Endothelial cell of umbilical vein (primary cell): ENCODE measurements around the gene TLCD3B. TPM values are rescaled to one million over a fixed set of nuclear protein-coding genes. Genes with fewer than 3 reads are reported as not detected.

Experiments used
- BruUV-seq: library from RNA; stranded (reverse); fragments of 400-500 nt; replicated peaks from 2 replicates; lab custom pipeline; 2021; lab: Mats Ljungman, UMichigan
- CTCF ChIA-PET: fragments of 300-600, 350-600 bp; sonication (Branson Sonifier 250); formaldehyde crosslinking; loops from one replicate; lab custom pipeline; 2021; ENCODE audit warnings: antibody characterized with exemption, inconsistent platforms; lab: Charles Lee
- POLR2A ChIA-PET: fragments of 300-600, 350-600 bp; sonication (Branson Sonifier 250); formaldehyde crosslinking; loops from one replicate; lab custom pipeline; 2021; ENCODE audit warnings: antibody characterized with exemption, inconsistent platforms; lab: Charles Lee
- DNase-seq: peaks from one replicate; pipeline ENCODE4 v3.0.0-alpha.2; 2011; ENCODE audit warnings: low read depth, low spot score
- FAIRE-seq: peaks from 2 replicates; lab custom pipeline; 2011; peaks lifted over from hg19 to GRCh38; lab: Jason Lieb, UNC
- H2AFZ ChIP-seq: 2 replicates; pipeline ENCODE4 v1.6.0; 2012; ENCODE audit warnings: low read depth, low read length, control low read depth, inconsistent platforms
- H3K27ac ChIP-seq: 2 replicates; pipeline ENCODE4 v1.5.1; 2011; ENCODE audit warnings: low read depth, mild to moderate bottlenecking, control low read depth, low read length, moderate library complexity; ENCODE audit not compliant: insufficient read depth
- H3K27me3 ChIP-seq, 2 experiments: 2 replicates each; pipeline versions ENCODE4 v1.6.0 to v1.6.1; 2011; ENCODE audit warnings: low read length in 2 of 2, mixed read lengths in 1 of 2; ENCODE audit not compliant: control insufficient read depth in 2 of 2, insufficient read depth in 2 of 2
- H3K36me3 ChIP-seq, 2 experiments: 2 replicates in 1 of 2; 3 replicates in 1 of 2; pipeline ENCODE4 v1.5.1; 2011; ENCODE audit warnings: low read length in 2 of 2, mild to moderate bottlenecking in 1 of 2, moderate library complexity in 1 of 2; ENCODE audit not compliant: control insufficient read depth in 2 of 2, insufficient read depth in 2 of 2; ENCODE audit errors: extremely low read depth in 1 of 2
- H3K4me1 ChIP-seq: 3 replicates; pipeline ENCODE4 v1.5.1; 2011; ENCODE audit warnings: mild to moderate bottlenecking, low read length; ENCODE audit not compliant: control insufficient read depth, insufficient read depth; ENCODE audit errors: extremely low read depth
- H3K4me2 ChIP-seq: 2 replicates; pipeline ENCODE4 v1.6.1; 2011; ENCODE audit warnings: low read length, control low read depth, mixed read lengths; ENCODE audit not compliant: insufficient read depth
- H3K4me3 ChIP-seq, 3 experiments: fragments of 200-600 bp in 1 of 3; sonication (generic), shearing (Covaris generic) in 1 of 3; replicated peaks in 1 of 3; 2 replicates each; pipeline ENCODE4 v1.5.1; 2011 to 2016; ENCODE audit warnings: control low read depth in 3 of 3, low read length in 3 of 3, mild to moderate bottlenecking in 2 of 3, inconsistent platforms in 1 of 3, low read depth in 1 of 3, moderate library complexity in 1 of 3; ENCODE audit not compliant: insufficient read depth in 1 of 3
- H3K79me2 ChIP-seq: 2 replicates; pipeline ENCODE4 v1.6.0; 2012; ENCODE audit warnings: low read length, inconsistent platforms; ENCODE audit not compliant: control insufficient read depth, insufficient read depth
- H3K9ac ChIP-seq: replicated peaks from 2 replicates; pipeline ENCODE3; 2011; ENCODE audit warnings: low read length, control low read depth; ENCODE audit not compliant: insufficient read depth; ENCODE audit errors: extremely low read depth
- H3K9me1 ChIP-seq: replicated peaks from 3 replicates; pipeline ENCODE4 v1.6.0; 2011; ENCODE audit warnings: mild to moderate bottlenecking, low read length; ENCODE audit not compliant: control insufficient read depth, insufficient read depth; ENCODE audit errors: extremely low read depth
- H3K9me3 ChIP-seq: replicated peaks from 2 replicates; pipeline ENCODE4 v1.5.1; 2012; ENCODE audit warnings: low read length, inconsistent platforms; ENCODE audit not compliant: control insufficient read depth, insufficient read depth
- H4K20me1 ChIP-seq: replicated peaks from 2 replicates; pipeline ENCODE3; 2011; ENCODE audit warnings: mild to moderate bottlenecking, low read length; ENCODE audit not compliant: control insufficient read depth, insufficient read depth; ENCODE audit errors: extremely low read depth
- CTCF ChIP-seq, 2 donors: IDR thresholded peaks; 1 replicate in 1 of 2; 2 replicates in 1 of 2; pipeline ENCODE4 v1.5.1; 2011; ENCODE audit warnings: low read length in 2 of 2, mild to moderate bottlenecking in 2 of 2, moderate library complexity in 2 of 2, control low read depth in 1 of 2, inconsistent platforms in 1 of 2, low read depth in 1 of 2; ENCODE audit not compliant: insufficient read depth in 1 of 2; ENCODE audit errors: extremely low read depth in 1 of 2
- EZH2 ChIP-seq: IDR thresholded peaks from 2 replicates; pipeline ENCODE4 v1.6.1; 2012; ENCODE audit warnings: borderline replicate concordance, low read depth, mild to moderate bottlenecking, moderate library complexity, low read length, inconsistent platforms; ENCODE audit not compliant: severe bottlenecking
- FOS ChIP-seq: IDR thresholded peaks from 2 replicates; pipeline ENCODE4 v1.6.1; 2011; ENCODE audit warnings: mild to moderate bottlenecking, low read length, moderate library complexity, borderline replicate concordance; ENCODE audit not compliant: insufficient read depth
- GATA2 ChIP-seq: IDR thresholded peaks from 2 replicates; pipeline ENCODE4 v1.7.0; 2011; ENCODE audit warnings: low read depth, mild to moderate bottlenecking, moderate library complexity, mixed read lengths, low read length; ENCODE audit not compliant: insufficient read length, insufficient read depth
- JUN ChIP-seq: IDR thresholded peaks from 2 replicates; pipeline ENCODE4 v1.6.1; 2011; ENCODE audit warnings: borderline replicate concordance, low read depth; ENCODE audit not compliant: insufficient read length, insufficient read depth
- MAX ChIP-seq: IDR thresholded peaks from 2 replicates; pipeline ENCODE4 v1.6.1; 2011; ENCODE audit not compliant: insufficient read depth, insufficient read length
- MYC ChIP-seq: IDR thresholded peaks from one replicate; pipeline ENCODE4 v1.6.1; 2011; ENCODE audit warnings: mild to moderate bottlenecking, low read depth, low read length
- POLR2A ChIP-seq: IDR thresholded peaks from 2 replicates; pipeline ENCODE4 v1.6.1; 2012; ENCODE audit warnings: low read depth, mild to moderate bottlenecking, control low read depth, low read length
- POLR2AphosphoS5 ChIP-seq: IDR thresholded peaks from 2 replicates; pipeline ENCODE4 v1.6.1; 2012; ENCODE audit warnings: low read depth, mild to moderate bottlenecking, control low read depth, low read length, moderate library complexity; ENCODE audit not compliant: insufficient read depth
- dilution Hi-C: fragments of 300-500 bp; cut with MboI; formaldehyde crosslinking; loops from one replicate; pipeline ENCODE4 v1.15.0; 2019; ENCODE audit warnings: low sequenced_read_pairs; ENCODE audit not compliant: extremely low pct_ligation_motif_present
- intact Hi-C: fragments of 100-400 bp; cut with micrococcal nuclease; formaldehyde crosslinking; loops from one replicate; pipeline ENCODE4 v1.10.0; 2022
- polyA plus RNA-seq, 4 experiments: library from polyadenylated mRNA; depleted of rRNA in 3 of 4; stranded (reverse) in 3 of 4; unstranded in 1 of 4; fragments of >200 nt; gene quantifications; 2 replicates each; pipeline versions ENCODE4 v1.2.1 to v1.2.3, GENCODE V29; 2011 to 2012; ENCODE audit warnings: missing spikeins in 1 of 4
- total RNA-seq: library from RNA; stranded (reverse); gene quantifications from 2 replicates; pipeline ENCODE4 v1.2.3, GENCODE V29; 2021

Gene TLCD3B
- total and polyA plus RNA-seq, 2 donors (not counting 3 experiments of a cell fraction or from before 2014, with no cell fraction given) = 0.37 to 0.86 TPM

- peak overlapping the region; percentile 29 for H3K4me2 ChIP-seq
- DNase-seq (peak; percentile 75), FAIRE-seq (peak; percentile 96)
- H3K9me1 ChIP-seq = no peaks in the 10 kb centered on the region
- TF ChIP-seq MYC = no peak
- peak; percentile 25 for TF ChIP-seq POLR2A
- TF ChIP-seq EZH2 = no peak
- TF ChIP-seq CTCF (IDR thresholded peaks at IDR 0.05; ENCODE audit: extremely low read depth in 1 of 2, insufficient read depth in 1 of 2, low read depth in 1 of 2, low read length in 2 of 2) = no peak
- peak; percentile 24 for TF ChIP-seq POLR2AphosphoS5
- peak; percentile 46 for TF ChIP-seq JUN
- TF ChIP-seq FOS = peak; percentile 78
- TF ChIP-seq GATA2 = no peak
- no peak for TF ChIP-seq MAX
- POLR2A ChIA-PET = interaction anchor here (0.6 to 1.2 kb wide), 2 partner anchors 14 to 483 kb away, joined by 3 to 8 read pairs; partner anchors contain the start of genes ALDOA and ZNF747
- H4K20me1 ChIP-seq = no peaks in the 10 kb centered on the region
- intact Hi-C loops (loop anchor here (2.0 kb wide), 2 partner anchors 13 to 41 kb away; partner anchors contain the start of gene ALDOA), dilution Hi-C loops (no loop called here)
- H3K4me1 ChIP-seq = peaks cover 35% of the 10 kb centered on the region
- peak overlapping the region; percentile 65 for H3K9ac ChIP-seq
- H3K27ac ChIP-seq = peak overlapping the region; percentile 80
- CTCF ChIA-PET = interaction anchor here (0.6 to 3.5 kb wide), 7 partner anchors 9 to 360 kb away, joined by 3 to 20 read pairs (median 3); partner anchors contain the start of genes ALDOA and TBX6
- no peaks in the 10 kb centered on the region for H3K9me3 ChIP-seq
- no peak overlapping the region for H3K4me3 ChIP-seq
- H3K36me3 ChIP-seq = no peaks in the 10 kb centered on the region
- peak overlapping the region; percentile 70 for H2AFZ ChIP-seq
- H3K27me3 ChIP-seq = no peaks in the 10 kb centered on the region
- H3K79me2 ChIP-seq = peaks cover 4% of the 10 kb centered on the region
- no TSS peak for BruUV-seq
Measured at GRCh38 chr16:30051518-30051917, 20.4 kb upstream of the TLCD3B start.
